HL-60/S4 treated with phorbol 12-myristate 13-acetate at 8.2 ng/mL for 4 days and 3 days (cell line): Measurements from ENCODE around the gene LUC7L.
"Not testable (repeated sequence)": the region's sequence is repeated elsewhere in the genome, so short reads cannot be mapped to it uniquely, and the experiment has no call there.

Experiments
- in situ Hi-C: fragments of 300-500 bp; cut with MboI; formaldehyde crosslinking; loops from 2 replicates; pipeline ENCODE4 v1.15.0; 2022; ENCODE audit warnings: low sequenced_read_pairs

The LUC7L gene

GRCh38 chr16:230949-231348 lies 1.7 kb upstream of the LUC7L start:
- in situ Hi-C loops, result no loop called here

DNA sequence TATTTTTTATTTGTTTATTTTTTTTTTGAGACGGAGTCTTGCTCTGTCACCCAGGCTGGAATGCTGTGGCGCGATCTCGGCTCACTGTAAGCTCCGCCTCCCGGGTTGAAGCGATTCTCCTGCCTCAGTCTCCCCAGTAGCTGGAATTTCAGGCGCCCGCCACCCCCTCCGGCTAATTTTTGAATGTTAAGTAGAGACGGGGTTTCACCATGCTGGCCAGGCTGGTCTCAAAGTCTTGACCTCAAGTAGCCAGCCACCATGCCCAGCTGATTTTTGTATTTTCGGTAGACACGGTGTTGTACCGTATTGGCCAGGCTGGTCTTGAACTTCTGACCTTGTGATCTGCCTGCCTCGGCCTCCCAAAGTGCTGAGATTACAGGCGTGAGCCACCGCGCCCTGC lies 1.1 kb upstream of the LUC7L start:
- in situ Hi-C loops, result not testable (repeated sequence)

DNA sequence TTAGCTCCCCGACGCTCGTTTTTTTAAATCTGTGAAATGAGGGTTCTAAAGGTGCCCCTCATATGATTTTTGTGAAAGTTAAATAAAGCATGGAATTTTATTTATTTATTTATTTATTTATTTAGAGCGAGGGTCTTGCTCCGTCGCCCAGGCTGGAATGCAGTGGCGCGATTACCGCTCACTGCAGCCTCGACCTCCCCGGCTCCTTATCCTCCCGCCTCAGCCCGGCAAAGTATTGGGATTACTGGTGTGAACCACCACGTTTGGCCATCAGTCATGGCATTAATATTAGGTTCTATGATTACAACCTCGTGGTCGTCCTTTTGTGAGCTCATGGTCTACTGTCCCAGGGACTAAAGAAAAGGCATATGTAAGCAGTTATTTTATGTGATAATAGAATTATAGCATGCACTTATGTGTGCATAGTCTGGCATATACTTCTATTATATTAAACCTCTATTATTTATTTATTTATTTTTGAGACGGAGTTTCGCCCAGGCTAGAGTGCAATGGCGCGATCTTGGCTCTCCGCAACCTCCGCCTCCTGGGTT lies 557 bp upstream of the LUC7L start:
- in situ Hi-C loops, result loop anchor here (10.0 kb wide), 1 partner anchor 125 kb away; the partner anchor contains the start of gene AXIN1

DNA sequence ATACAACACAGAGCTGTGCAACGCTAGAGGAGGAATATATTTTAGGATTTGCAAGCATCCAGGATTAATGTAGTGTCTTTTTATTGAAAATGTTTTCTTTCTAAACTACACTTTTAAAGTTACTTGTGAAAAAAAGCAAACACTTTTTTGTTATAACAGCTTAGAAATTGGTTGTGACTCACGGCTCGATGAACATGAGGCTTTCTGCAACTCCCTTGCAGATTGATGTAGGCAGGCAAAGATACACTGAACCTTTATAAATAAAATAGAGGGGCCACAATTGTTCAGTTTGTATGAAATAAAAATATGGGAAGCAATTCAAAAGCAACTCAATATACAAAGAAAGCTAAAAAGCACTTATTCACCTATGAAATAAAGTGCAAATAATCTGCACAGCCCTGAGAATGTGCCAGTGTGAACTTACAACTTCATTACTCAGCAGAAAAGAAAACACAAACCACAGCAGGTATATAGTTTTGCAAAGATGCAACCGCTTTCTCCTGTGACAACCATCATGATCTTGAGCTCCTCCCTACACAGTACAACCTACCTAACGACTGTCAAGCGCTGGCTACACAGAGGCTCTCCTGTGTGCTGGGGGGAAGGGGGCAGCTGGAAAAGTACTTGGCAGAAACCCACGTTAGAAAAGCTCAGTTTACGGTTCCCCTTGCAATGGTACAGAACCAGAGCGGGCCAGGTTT lies 948 bp downstream of the LUC7L start:
- in situ Hi-C loops, result loop anchor here (10.0 kb wide), 1 partner anchor 126 kb away; the partner anchor contains the start of gene AXIN1

DNA sequence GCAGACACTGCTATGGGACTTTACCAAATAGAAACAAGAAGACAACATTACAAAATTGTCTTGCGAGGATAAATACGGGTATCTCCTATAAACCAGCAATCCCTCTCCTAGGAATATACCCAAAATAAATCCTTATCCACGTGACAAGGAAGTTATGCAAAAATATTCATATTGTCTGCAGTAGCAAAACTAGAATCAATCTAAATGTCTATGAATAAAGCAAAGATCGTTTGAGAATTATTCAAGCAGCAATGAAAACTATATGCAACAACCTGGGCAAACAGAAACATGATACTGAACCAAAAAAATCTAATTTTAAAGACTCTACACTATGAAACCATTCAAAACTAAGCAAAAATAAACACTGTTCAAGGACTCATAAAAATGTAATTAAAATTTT lies 9.2 kb downstream of the LUC7L start:
- in situ Hi-C loops, result loop anchor here (10.0 kb wide), 1 partner anchor 135 kb away; the partner anchor contains the start of gene AXIN1

GRCh38 chr16:212999-213398 lies 16.2 kb downstream of the LUC7L start:
- in situ Hi-C loops, result no loop called here

DNA sequence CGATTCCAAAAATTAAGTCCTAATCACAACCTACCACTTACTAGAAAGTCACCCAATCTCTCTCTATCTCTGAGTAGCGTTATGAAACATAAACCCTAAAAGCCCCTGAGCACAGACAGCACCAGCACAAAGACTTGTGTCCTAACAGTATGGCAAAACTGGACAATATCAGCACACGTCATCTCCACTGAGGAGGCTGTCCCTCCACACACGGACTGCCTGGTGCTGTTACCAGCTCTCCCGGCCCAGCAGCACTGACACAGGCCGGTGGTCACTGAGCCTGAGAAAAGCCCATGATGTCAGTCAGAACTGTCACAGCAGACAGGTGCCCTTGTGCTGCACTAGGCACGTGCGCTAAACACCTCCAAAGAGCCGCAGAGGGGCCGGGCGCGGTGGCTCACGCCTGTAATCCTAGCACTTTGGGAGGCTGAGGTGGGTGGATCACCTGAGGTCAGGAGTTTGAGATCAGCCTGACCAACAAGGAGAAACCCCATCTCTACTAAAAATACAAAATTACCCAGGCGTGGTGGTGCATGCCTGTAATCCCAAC lies 17.5 kb downstream of the LUC7L start:
- in situ Hi-C loops, result not testable (repeated sequence)

GRCh38 chr16:209359-209758 lies 19.9 kb downstream of the LUC7L start:
- in situ Hi-C loops, result not testable (repeated sequence)

- in situ Hi-C loops, result not testable (repeated sequence)
These were observed 25.2 kb downstream of the LUC7L start for GRCh38 chr16:204046-204445.

- in situ Hi-C loops, result no loop called here
These were observed 26.0 kb downstream of the LUC7L start for GRCh38 chr16:203246-203645.

- in situ Hi-C loops, result no loop called here
These were observed 28.9 kb downstream of the LUC7L start for GRCh38 chr16:200388-200787.

DNA sequence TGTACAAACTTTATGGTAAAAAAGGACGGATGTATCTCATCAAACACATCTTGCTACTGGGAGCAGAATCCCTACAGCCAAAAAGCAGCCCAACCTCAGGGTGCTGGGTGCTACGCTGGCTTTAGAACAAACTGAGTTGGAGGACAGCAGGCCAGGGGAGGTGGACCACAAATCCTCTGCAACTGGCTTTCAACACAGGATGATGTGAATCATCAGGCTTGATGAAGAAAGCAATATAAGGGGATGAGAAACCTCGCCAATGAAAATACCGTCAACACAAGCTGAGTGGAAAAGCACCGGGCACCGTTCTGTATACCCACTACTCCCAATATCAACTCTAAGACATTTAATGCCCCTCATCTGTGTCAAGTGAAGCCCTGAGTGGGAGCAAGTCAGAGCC lies 34.7 kb downstream of the LUC7L start:
- in situ Hi-C loops, result no loop called here

DNA sequence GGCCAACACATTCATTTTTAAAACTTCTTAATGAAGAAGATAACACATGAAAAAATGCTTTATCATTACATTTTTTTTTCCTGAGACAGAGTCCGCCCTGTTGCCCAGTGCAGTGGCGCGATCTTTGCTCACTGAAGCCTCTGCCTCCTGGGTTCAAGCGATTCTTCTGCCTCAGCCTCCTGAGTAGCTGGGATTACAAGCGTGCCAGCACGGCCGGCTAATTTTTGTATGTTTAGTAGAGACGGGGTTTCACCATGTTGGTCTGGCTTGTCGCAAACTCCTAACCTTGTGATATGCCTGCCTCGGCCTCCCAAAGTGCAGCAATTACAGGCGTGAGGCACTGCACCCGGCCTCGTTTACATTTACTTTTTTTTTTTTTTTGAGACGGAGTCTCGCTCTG lies 35.8 kb downstream of the LUC7L start:
- in situ Hi-C loops, result no loop called here

GRCh38 chr16:192686-193085 lies 36.6 kb downstream of the LUC7L start:
- in situ Hi-C loops, result no loop called here

DNA sequence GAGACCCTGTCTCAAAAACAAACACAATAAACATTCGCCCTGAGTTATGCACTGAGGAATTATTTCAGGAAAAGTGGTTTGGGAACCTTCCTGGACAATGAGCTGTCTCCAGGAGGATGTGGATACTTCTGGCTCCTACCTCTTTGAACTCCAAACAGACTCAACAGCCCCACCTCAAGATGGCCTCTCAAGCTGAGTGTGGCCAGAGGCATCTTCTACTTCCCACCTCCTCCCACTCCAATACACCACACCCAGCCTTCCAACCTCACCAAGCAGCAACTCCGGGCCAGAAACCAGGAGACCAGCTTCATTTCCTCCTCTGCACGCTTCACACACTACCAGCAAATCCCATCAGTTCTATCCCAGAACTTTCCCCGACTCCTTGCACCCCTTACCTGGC lies 37.4 kb downstream of the LUC7L start:
- in situ Hi-C loops, result no loop called here

- in situ Hi-C loops, result no loop called here
These were observed 39.6 kb downstream of the LUC7L start for GRCh38 chr16:189604-190186.

- in situ Hi-C loops, result no loop called here
These were observed 40.6 kb downstream of the LUC7L start for GRCh38 chr16:188674-189073.

- in situ Hi-C loops, result no loop called here
These were observed 41.9 kb downstream of the LUC7L start for GRCh38 chr16:187330-187729.

- in situ Hi-C loops, result no loop called here
These were observed 43.6 kb downstream of the LUC7L start for GRCh38 chr16:185691-186090.

GRCh38 chr16:185213-185612 lies 44.0 kb downstream of the LUC7L start:
- in situ Hi-C loops, result no loop called here

- in situ Hi-C loops, result no loop called here
These were observed 46.2 kb downstream of the LUC7L start for GRCh38 chr16:183005-183404.

DNA sequence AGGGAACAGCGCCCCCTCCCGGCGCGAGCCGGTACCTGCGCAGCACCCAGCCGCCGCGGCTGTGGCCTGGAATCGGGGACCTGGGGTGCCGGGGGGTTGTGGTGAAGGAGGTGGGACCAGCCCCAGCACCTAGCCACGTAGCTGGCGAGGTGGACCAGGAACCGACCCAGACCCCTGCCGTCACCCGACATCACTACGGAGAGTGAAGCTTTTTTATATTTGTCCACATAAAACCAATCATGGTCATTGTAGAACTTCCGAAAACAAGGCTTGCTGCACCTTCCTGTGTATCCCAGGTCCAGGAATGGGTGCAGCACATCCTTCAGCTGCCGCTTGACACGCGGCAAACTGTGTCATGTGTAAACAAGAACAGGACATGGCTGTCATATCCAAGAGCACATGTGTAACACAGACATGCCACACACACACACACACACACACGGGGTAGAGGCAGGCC lies 47.7 kb downstream of the LUC7L start:
- in situ Hi-C loops, result no loop called here
